GM12864 (cell line): ENCODE measurements around the gene SKAP1.

ENCODE experiments used
- DNase-seq: peaks from one replicate; pipeline ENCODE4 v3.0.0-alpha.2; 2011; ENCODE audit warnings: low read depth
- H3K4me3 ChIP-seq: 2 replicates; pipeline ENCODE4 v1.5.1; 2011; ENCODE audit warnings: mild to moderate bottlenecking, low read depth, low read length, control low read depth
- CTCF ChIP-seq: IDR thresholded peaks from 2 replicates; pipeline ENCODE4 v1.5.1; 2011; ENCODE audit warnings: low read depth, mild to moderate bottlenecking, moderate library complexity, low read length, control low read depth, inconsistent platforms; ENCODE audit errors: missing control alignments

Gene SKAP1

GRCh38 chr17:48429638-48430586 lies at the start of gene SKAP1:
SKAP1 (minus strand) TSS chr17:48430214.
- peak within 1 kb of the TSS; percentile 73 for H3K4me3 ChIP-seq
- no peak for DNase-seq
- TF ChIP-seq CTCF: no peak

GRCh38 chr17:48479014-48479402 lies 49.0 kb upstream of the SKAP1 start:
- TF ChIP-seq CTCF: no peak
- no peak overlapping the region for H3K4me3 ChIP-seq
- no peak for DNase-seq

- TF ChIP-seq CTCF: peak; percentile 29
- peak; percentile 81 for DNase-seq
- no peak overlapping the region for H3K4me3 ChIP-seq
These were observed 48.4 kb upstream of the SKAP1 start for GRCh38 chr17:48478224-48479013.

GRCh38 chr17:48477221-48477620 lies 47.2 kb upstream of the SKAP1 start:
- H3K4me3 ChIP-seq: no peak overlapping the region
- no peak for TF ChIP-seq CTCF
- no peak for DNase-seq

GRCh38 chr17:48472411-48473281 lies 42.6 kb upstream of the SKAP1 start:
- no peak for DNase-seq
- no peak overlapping the region for H3K4me3 ChIP-seq
- no peak for TF ChIP-seq CTCF

- no peak for TF ChIP-seq CTCF
- H3K4me3 ChIP-seq: no peak overlapping the region
- DNase-seq: no peak
These were observed 41.9 kb upstream of the SKAP1 start for GRCh38 chr17:48471817-48472410.
